K562 (cell line): ENCODE measurements around the gene PLEKHA1. TPM values are rescaled to one million over a fixed set of nuclear protein-coding genes. Genes with fewer than 3 reads are reported as not detected.

Experiments
- ATAC-seq: fragments of 200-7000 bp; cut with Tn5 transposase; 3 replicates; pipeline ENCODE4 v1.9.1; 2020; ENCODE audit warnings: moderate library complexity
- BruUV-seq: library from RNA; stranded (reverse); fragments of 400-500 nt; replicated peaks from 2 replicates; lab custom pipeline; 2021; lab: Mats Ljungman, UMichigan
- CTCF ChIA-PET: fragments of 300-600 bp; formaldehyde crosslinking; extraction: SDS; loops from one replicate; lab custom pipeline; 2021; ENCODE audit warnings: low intra/inter-chr PET ratio; lab: Yijun Ruan, JAX
- POLR2A ChIA-PET: fragments of 300-600, 350-650 bp; sonication (Branson Sonifier 250); formaldehyde crosslinking; extraction: SDS; loops from one replicate; lab custom pipeline; 2021; ENCODE audit warnings: antibody characterized with exemption, inconsistent platforms; lab: Yijun Ruan, JAX
- DNase-seq, 4 experiments: peaks; one replicate each; pipeline versions ENCODE4 v3.0.0 to v3.0.0-alpha.2; 2011 to 2018; ENCODE audit warnings: low spot score in 3 of 4, mixed read lengths in 3 of 4; ENCODE audit errors: extremely low read depth in 1 of 4
- FAIRE-seq: peaks from 2 replicates; lab custom pipeline; 2011; peaks lifted over from hg19 to GRCh38; lab: Jason Lieb, UNC
- H2AFZ ChIP-seq: 2 replicates; pipeline ENCODE4 v1.6.0; 2011; ENCODE audit warnings: low read depth, low read length, control low read depth, inconsistent platforms
- H3K27ac ChIP-seq: fragments of 200-600 bp; 3 replicates; pipeline ENCODE4 v1.8.0; 2011; ENCODE audit warnings: low read depth, mild to moderate bottlenecking, control low read depth, inconsistent platforms, low read length, moderate library complexity, mixed read lengths; ENCODE audit errors: extremely low read depth
- H3K27me3 ChIP-seq, 2 experiments: fragments of 300-600 bp in 1 of 2; 2 replicates in 1 of 2; 3 replicates in 1 of 2; pipeline versions ENCODE4 v1.6.0 to v1.8.0; 2011; ENCODE audit warnings: inconsistent platforms in 2 of 2, low read length in 2 of 2, mild to moderate bottlenecking in 1 of 2, mixed read lengths in 1 of 2, moderate library complexity in 1 of 2; ENCODE audit not compliant: control insufficient read depth in 2 of 2, insufficient read depth in 2 of 2
- H3K36me3 ChIP-seq: fragments of 300-600 bp; 3 replicates; pipeline ENCODE4 v1.8.0; 2011; ENCODE audit warnings: mild to moderate bottlenecking, low read length, inconsistent platforms; ENCODE audit not compliant: control insufficient read depth, insufficient read depth
- H3K4me1 ChIP-seq, 2 experiments: fragments of 200-600 bp in 1 of 2; replicated peaks in 1 of 2; 2 replicates in 1 of 2; 3 replicates in 1 of 2; pipeline versions ENCODE4 v1.5.1 to v1.8.0; 2011; ENCODE audit warnings: inconsistent platforms in 2 of 2, low read length in 2 of 2, mild to moderate bottlenecking in 1 of 2, mixed read lengths in 1 of 2, moderate library complexity in 1 of 2; ENCODE audit not compliant: control insufficient read depth in 2 of 2, insufficient read depth in 2 of 2
- H3K4me2 ChIP-seq: 2 replicates; pipeline ENCODE4 v1.6.1; 2011; ENCODE audit warnings: low read length, control low read depth, inconsistent platforms, mixed read lengths; ENCODE audit not compliant: insufficient read depth
- H3K4me3 ChIP-seq: fragments of 200-600 bp; sonication (generic), shearing (Covaris generic); 2 replicates; pipeline ENCODE4 v1.5.1; 2016; ENCODE audit warnings: control low read depth, inconsistent platforms
- H3K79me2 ChIP-seq: fragments of 200-600 bp; 3 replicates; pipeline ENCODE4 v1.8.0; 2011; ENCODE audit warnings: low read length, inconsistent platforms; ENCODE audit not compliant: control insufficient read depth, insufficient read depth
- H3K9ac ChIP-seq, 2 experiments: 2 replicates each; pipeline versions ENCODE4 v1.6.0 to v1.6.1; 2011; ENCODE audit warnings: low read depth in 2 of 2, low read length in 2 of 2, control low read depth in 1 of 2, inconsistent platforms in 1 of 2, mild to moderate bottlenecking in 1 of 2, mixed read lengths in 1 of 2; ENCODE audit not compliant: insufficient read depth in 1 of 2
- H3K9me1 ChIP-seq: one replicate; pipeline ENCODE4 v1.6.0; 2011; ENCODE audit warnings: inconsistent platforms, mild to moderate bottlenecking, low read length, moderate library complexity; ENCODE audit not compliant: control insufficient read depth, insufficient read depth
- H3K9me3 ChIP-seq: replicated peaks from 2 replicates; pipeline ENCODE4 v1.5.1; 2011; ENCODE audit warnings: low read depth, low read length, inconsistent platforms; ENCODE audit not compliant: control insufficient read depth, insufficient read depth
- H4K20me1 ChIP-seq: replicated peaks from 2 replicates; pipeline ENCODE4 v1.6.1; 2011; ENCODE audit warnings: low read length, inconsistent platforms, mixed read lengths; ENCODE audit not compliant: control insufficient read depth, insufficient read depth
- DIDO1 ChIP-seq: fragments of 450-650 bp; IDR thresholded peaks from 2 replicates; pipeline ENCODE4 v1.6.1; 2016; ENCODE audit warnings: low read depth, missing biosample characterization, missing genetic modification characterization
- ETV1 ChIP-seq: fragments of 450-650 bp; conservative IDR thresholded peaks from 2 replicates; pipeline ENCODE4 v1.6.1; 2016; ENCODE audit warnings: missing genetic modification characterization, control low read depth, low read depth, missing compliant biosample characterization
- HMG20B ChIP-seq: fragments of 250-450 bp; sonication (Bioruptor Pico); IDR thresholded peaks from 2 replicates; pipeline ENCODE4 v1.5.0; 2021; ENCODE audit warnings: mild to moderate bottlenecking
- PRPF4 ChIP-seq: fragments of 200-400 bp; formaldehyde crosslinking; IDR thresholded peaks from one replicate; pipeline ENCODE4 v1.6.1; 2017; ENCODE audit warnings: low read length, low read depth, mild to moderate bottlenecking; ENCODE audit not compliant: insufficient read depth, poor library complexity, severe bottlenecking
- SPI1 ChIP-seq: IDR thresholded peaks from 2 replicates; pipeline ENCODE4 v1.6.1; 2011; ENCODE audit warnings: low read depth, low read length, control low read depth, borderline replicate concordance
- ZBTB7A ChIP-seq: IDR thresholded peaks from 2 replicates; pipeline ENCODE4 v1.6.1; 2011; ENCODE audit warnings: low read depth, mild to moderate bottlenecking, low read length, moderate library complexity, borderline replicate concordance; ENCODE audit not compliant: control insufficient read depth
- WGBS: fragments of 100-300 bp; shearing (Covaris generic); methylation state at CpG from one replicate; pipeline ENCODE4 v1.1.6; 2016; ENCODE audit warnings: low coverage, mixed read lengths; ENCODE audit not compliant: insufficient coverage; ENCODE audit errors: missing lambda C conversion rate; 5-methylcytosine and 5-hydroxymethylcytosine counted together
- in situ Hi-C: fragments of 300-500 bp; cut with MboI; formaldehyde crosslinking; loops from 4 replicates; pipeline ENCODE4 v1.15.0; 2018; ENCODE audit warnings: inconsistent platforms, mixed read lengths
- intact Hi-C: fragments of 100-400 bp; cut with micrococcal nuclease; formaldehyde crosslinking; loops from 2 replicates; pipeline ENCODE4 v1.14.2; 2022
- polyA plus RNA-seq, 8 experiments: library from polyadenylated mRNA; depleted of rRNA in 4 of 8; stranded (reverse) in 5 of 8; unstranded in 3 of 8; fragments of >200 nt; fragmentation: Nextera tagmentation in 2 of 8; fragmentation: Illumina TruSeq in 1 of 8; extraction: Ambion mirVana in 2 of 8; extraction: Trizol in 1 of 8; gene quantifications; 2 replicates each; pipeline versions ENCODE4 v1.2.1 to v1.2.3, GENCODE V29; 2011 to 2014; ENCODE audit warnings: inconsistent platforms in 1 of 8, missing spikeins in 1 of 8
- total RNA-seq, 7 experiments: library from RNA; depleted of rRNA in 6 of 7; stranded (reverse); fragments of >200 nt in 6 of 7; fragmentation: Illumina TruSeq in 2 of 7; extraction: Trizol in 2 of 7; gene quantifications; 2 replicates each; pipeline versions ENCODE4 v1.2.1 to v1.2.3, GENCODE V29; 2011 to 2021; ENCODE audit warnings: low replicate concordance in 1 of 7
- TF ChIP-seq, protein P1 (sequence below): fragments of 250-450 bp; sonication (Bioruptor Pico); IDR thresholded peaks from 2 replicates; pipeline ENCODE4 v1.4.0; 2020

PLEKHA1 gene
- total and polyA plus RNA-seq, 9 of the 15 experiments (the other 6 are each of a cell fraction or from before 2014, with no cell fraction given), result 0.05 to 4.7 (median 1.0) TPM

DNA sequence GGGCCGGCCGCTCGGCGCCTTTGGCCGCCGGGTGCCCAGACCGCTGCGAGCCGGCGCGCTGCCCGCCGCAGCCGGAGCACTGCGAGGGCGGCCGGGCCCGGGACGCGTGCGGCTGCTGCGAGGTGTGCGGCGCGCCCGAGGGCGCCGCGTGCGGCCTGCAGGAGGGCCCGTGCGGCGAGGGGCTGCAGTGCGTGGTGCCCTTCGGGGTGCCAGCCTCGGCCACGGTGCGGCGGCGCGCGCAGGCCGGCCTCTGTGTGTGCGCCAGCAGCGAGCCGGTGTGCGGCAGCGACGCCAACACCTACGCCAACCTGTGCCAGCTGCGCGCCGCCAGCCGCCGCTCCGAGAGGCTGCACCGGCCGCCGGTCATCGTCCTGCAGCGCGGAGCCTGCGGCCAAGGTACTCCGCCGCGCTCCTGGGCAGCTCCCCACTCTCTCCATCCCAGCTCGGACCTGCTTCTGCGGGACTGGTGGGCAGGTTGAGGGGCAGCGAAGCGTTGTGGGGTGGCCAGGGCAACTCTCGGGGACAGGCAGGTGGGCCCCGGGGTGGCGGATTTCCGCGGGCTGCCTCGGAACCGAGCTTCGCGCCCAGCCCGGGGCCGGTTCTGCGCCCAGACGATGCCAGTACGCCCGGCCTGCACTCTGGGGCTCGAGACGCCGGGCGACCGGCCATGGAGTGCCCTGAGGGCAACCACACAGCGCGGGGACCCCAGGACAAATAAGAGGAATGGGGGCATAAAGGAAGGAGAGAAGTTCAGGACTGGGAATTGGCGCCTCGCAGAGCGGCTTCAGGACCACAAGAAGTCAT is 87.4 kb downstream of the PLEKHA1 start (continued):
- TF ChIP-seq ZBTB7A (no peak), SPI1 (no peak), HMG20B (CRISPR knock-in tag) (no peak)
- TF ChIP-seq, protein P1, sequence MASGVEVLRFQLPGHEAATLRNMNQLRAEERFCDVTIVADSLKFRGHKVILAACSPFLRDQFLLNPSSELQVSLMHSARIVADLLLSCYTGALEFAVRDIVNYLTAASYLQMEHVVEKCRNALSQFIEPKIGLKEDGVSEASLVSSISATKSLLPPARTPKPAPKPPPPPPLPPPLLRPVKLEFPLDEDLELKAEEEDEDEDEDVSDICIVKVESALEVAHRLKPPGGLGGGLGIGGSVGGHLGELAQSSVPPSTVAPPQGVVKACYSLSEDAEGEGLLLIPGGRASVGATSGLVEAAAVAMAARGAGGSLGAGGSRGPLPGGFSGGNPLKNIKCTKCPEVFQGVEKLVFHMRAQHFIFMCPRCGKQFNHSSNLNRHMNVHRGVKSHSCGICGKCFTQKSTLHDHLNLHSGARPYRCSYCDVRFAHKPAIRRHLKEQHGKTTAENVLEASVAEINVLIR (CRISPR knock-in tag), result no peak

DNA sequence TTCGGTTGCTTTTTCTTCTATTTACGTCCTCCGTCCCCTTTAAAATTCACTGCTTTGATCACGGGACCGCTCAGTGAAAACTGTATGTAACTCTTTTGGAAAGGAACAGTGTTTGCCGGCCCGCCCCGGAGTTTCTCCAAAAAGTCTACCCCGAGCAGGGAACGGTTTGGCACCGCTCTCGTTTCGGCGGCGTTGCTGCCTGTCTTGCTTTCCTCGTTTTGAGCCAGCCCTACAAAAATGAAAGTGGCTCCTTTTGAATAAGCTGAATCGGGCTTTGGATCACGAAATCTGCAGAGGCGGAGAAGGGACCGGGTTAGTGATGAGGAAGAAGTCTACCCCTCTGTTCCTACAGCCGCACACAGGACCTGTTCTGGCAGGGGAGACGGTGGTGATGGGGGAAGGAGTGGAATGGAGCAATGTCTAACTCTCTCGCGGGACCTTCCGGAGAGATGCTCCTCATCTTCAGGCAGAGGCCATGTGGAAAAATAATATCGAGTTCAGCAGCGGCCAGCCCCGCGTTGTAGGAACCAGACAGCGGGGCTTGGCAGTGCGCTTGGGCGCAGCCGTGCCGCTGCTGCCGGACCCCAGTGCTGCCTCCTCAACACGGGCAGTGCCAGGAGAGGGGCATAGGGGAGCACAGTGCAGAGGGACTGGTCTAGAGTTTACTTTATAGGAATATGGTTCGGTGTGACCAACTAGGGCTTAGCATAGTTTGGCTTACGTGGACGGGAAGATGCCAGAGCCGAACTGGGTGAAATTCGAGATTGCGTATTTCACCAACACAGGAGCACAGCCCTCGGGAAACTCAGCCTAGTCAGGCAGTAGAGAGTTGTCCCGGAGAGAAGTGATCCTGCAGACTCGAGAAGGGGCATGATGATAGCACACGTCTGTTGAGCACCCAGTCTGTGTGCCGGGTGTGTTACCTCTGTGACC is 88.3 kb downstream of the PLEKHA1 start:
- H3K4me3 ChIP-seq, result no peak overlapping the region
- POLR2A ChIA-PET, result no interaction called here
- H3K27ac ChIP-seq, result no peak overlapping the region
- in situ Hi-C loops (no loop called here), intact Hi-C loops (no loop called here)
- H3K9ac ChIP-seq, result no peak overlapping the region
- H4K20me1 ChIP-seq, result no peaks in the 10 kb centered on the region
- no peak for TF ChIP-seq DIDO1
- no peak for TF ChIP-seq PRPF4
- no peak for TF ChIP-seq ETV1
- 5% methylated on average over 26 of the region's 47 CpGs for WGBS
- no peak overlapping the region for H3K4me2 ChIP-seq
- no peak for DNase-seq
- FAIRE-seq, result no peak
- no peaks in the 10 kb centered on the region for H3K36me3 ChIP-seq
- no peaks in the 10 kb centered on the region for H3K4me1 ChIP-seq
- no peak overlapping the region for H2AFZ ChIP-seq
- CTCF ChIA-PET, result no interaction called here
- BruUV-seq, result no TSS peak
- H3K9me1 ChIP-seq, result no peaks in the 10 kb centered on the region
- no peaks in the 10 kb centered on the region for H3K9me3 ChIP-seq
- H3K27me3 ChIP-seq, result peaks cover 0 to 42% of the 10 kb centered on the region in 2 experiments; a peak in 3 of 5 replicates
- ATAC-seq, result no peak
- no peaks in the 10 kb centered on the region for H3K79me2 ChIP-seq
